SK-N-SH treated with all-trans-retinoic acid at 6 μM for 48 hours (cell line): ENCODE data around the gene MRPS34.

Experiments used
- ATAC-seq: fragments of 200-7000 bp; cut with Tn5 transposase; 3 replicates; pipeline ENCODE4 v1.9.1; 2020; ENCODE audit warnings: mild to moderate bottlenecking, moderate library complexity
- ARNTL ChIP-seq: fragments of 450-650 bp; formaldehyde crosslinking; IDR thresholded peaks from 2 replicates; pipeline ENCODE4 v1.5.0; 2020; ENCODE audit warnings: low read depth, mild to moderate bottlenecking, moderate library complexity, borderline replicate concordance
- BACH2 ChIP-seq: fragments of 250-450 bp; sonication (Bioruptor Pico); IDR thresholded peaks from 2 replicates; pipeline ENCODE4 v1.9.0; 2021; ENCODE audit warnings: mild to moderate bottlenecking, borderline replicate concordance
- CSDC2 ChIP-seq: fragments of 250-450 bp; sonication (Bioruptor Pico); IDR thresholded peaks from 2 replicates; pipeline ENCODE4 v1.5.0; 2020; ENCODE audit warnings: mild to moderate bottlenecking, moderate library complexity
- ESRRG ChIP-seq: fragments of 250-450 bp; sonication (Bioruptor Pico); IDR thresholded peaks from 2 replicates; pipeline ENCODE4 v1.6.1; 2021; ENCODE audit warnings: mild to moderate bottlenecking
- GLIS3 ChIP-seq: fragments of 250-450 bp; sonication (Bioruptor Pico); IDR thresholded peaks from 2 replicates; pipeline ENCODE4 v1.5.0; 2020; ENCODE audit warnings: mild to moderate bottlenecking, moderate library complexity
- ISL1 ChIP-seq: fragments of 250-450 bp; sonication (Bioruptor Pico); IDR thresholded peaks from 2 replicates; pipeline ENCODE4 v2.1.2; 2022; ENCODE audit warnings: mild to moderate bottlenecking, moderate library complexity
- OSR1 ChIP-seq: fragments of 250-450 bp; sonication (Bioruptor Pico); IDR thresholded peaks from 2 replicates; pipeline ENCODE4 v1.8.0; 2022; ENCODE audit warnings: moderate library complexity, mild to moderate bottlenecking, inconsistent platforms
- PPARA ChIP-seq: fragments of 250-450 bp; sonication (Bioruptor Pico); IDR thresholded peaks from 2 replicates; pipeline ENCODE4 v1.5.0; 2020; ENCODE audit warnings: mild to moderate bottlenecking, borderline replicate concordance
- RARB ChIP-seq: fragments of 250-450 bp; sonication (Bioruptor Pico); IDR thresholded peaks from 2 replicates; pipeline ENCODE4 v1.8.0; 2021; ENCODE audit warnings: mild to moderate bottlenecking, moderate library complexity
- SNAI2 ChIP-seq: fragments of 250-450 bp; sonication (Bioruptor Pico); IDR thresholded peaks from 2 replicates; pipeline ENCODE4 v1.5.0; 2020; ENCODE audit warnings: mild to moderate bottlenecking, moderate library complexity
- TCF4 ChIP-seq: fragments of 250-450 bp; sonication (Bioruptor Pico); IDR thresholded peaks from 2 replicates; pipeline ENCODE4 v1.8.0; 2021; ENCODE audit warnings: mild to moderate bottlenecking, moderate library complexity, borderline replicate concordance
- TOX ChIP-seq: fragments of 250-450 bp; sonication (Bioruptor Pico); IDR thresholded peaks from 2 replicates; pipeline ENCODE4 v1.8.0; 2021; ENCODE audit warnings: mild to moderate bottlenecking, moderate library complexity, borderline replicate concordance
- ZC3H10 ChIP-seq: fragments of 250-450 bp; sonication (Bioruptor Pico); IDR thresholded peaks from 2 replicates; pipeline ENCODE4 v1.5.1; 2021; ENCODE audit warnings: mild to moderate bottlenecking, moderate library complexity
- ZFP3 ChIP-seq: fragments of 250-450 bp; sonication (Bioruptor Pico); IDR thresholded peaks from 2 replicates; pipeline ENCODE4 v1.5.0; 2020; ENCODE audit warnings: mild to moderate bottlenecking, moderate library complexity
- ZFP30 ChIP-seq: fragments of 450-650 bp; formaldehyde crosslinking; IDR thresholded peaks from 2 replicates; pipeline ENCODE4 v1.5.0; 2022; ENCODE audit warnings: mild to moderate bottlenecking, moderate library complexity
- ZNF565 ChIP-seq: fragments of 450-650 bp; formaldehyde crosslinking; conservative IDR thresholded peaks from 2 replicates; pipeline ENCODE4 v1.5.0; 2020; ENCODE audit warnings: low read depth, mild to moderate bottlenecking, moderate library complexity
- ZNF70 ChIP-seq: fragments of 450-650 bp; formaldehyde crosslinking; IDR thresholded peaks from 2 replicates; pipeline ENCODE4 v1.5.0; 2020; ENCODE audit warnings: mild to moderate bottlenecking, moderate library complexity
- ZNF8 ChIP-seq: fragments of 450-650 bp; formaldehyde crosslinking; IDR thresholded peaks from 2 replicates; pipeline ENCODE4 v1.5.0; 2020; ENCODE audit warnings: mild to moderate bottlenecking, moderate library complexity
- TF ChIP-seq, protein P1 (sequence below): fragments of 250-450 bp; sonication (Bioruptor Pico); IDR thresholded peaks from 2 replicates; pipeline ENCODE4 v1.5.0; 2020; ENCODE audit warnings: mild to moderate bottlenecking, moderate library complexity
- TF ChIP-seq, protein P2 (sequence below): fragments of 250-450 bp; sonication (Bioruptor Pico); IDR thresholded peaks from 2 replicates; pipeline ENCODE4 v1.8.0; 2020; ENCODE audit warnings: mild to moderate bottlenecking, moderate library complexity, borderline replicate concordance
- TF ChIP-seq, protein P3 (sequence below): fragments of 250-450 bp; sonication (Bioruptor Pico); IDR thresholded peaks from 2 replicates; pipeline ENCODE4 v1.8.0; 2021; ENCODE audit warnings: low read depth, mild to moderate bottlenecking, moderate library complexity, borderline replicate concordance
- TF ChIP-seq, protein P4 (sequence below): fragments of 250-450 bp; sonication (Bioruptor Pico); IDR thresholded peaks from 2 replicates; pipeline ENCODE4 v1.5.1; 2021; ENCODE audit warnings: mild to moderate bottlenecking, moderate library complexity

The MRPS34 gene

DNA sequence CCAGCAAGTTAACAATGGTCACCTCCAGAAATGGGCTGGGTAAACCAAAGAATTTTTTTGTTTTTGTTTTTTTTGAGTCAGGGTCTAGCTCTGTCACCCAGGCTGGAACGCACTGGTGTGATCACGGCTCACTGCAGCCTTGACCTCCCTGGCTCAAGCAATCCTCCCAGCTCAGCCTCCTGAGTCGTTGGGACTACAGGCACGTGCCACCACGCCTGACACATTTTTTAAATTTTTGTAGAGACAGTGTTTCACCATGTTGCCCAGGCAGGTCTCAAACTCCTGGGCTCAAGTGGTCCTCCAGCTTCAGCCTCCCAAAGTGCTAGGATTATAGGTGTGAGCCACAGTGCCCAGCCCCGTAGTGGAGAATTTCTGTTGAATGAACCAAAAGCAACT, 7.7 kb upstream of the MRPS34 start:
- TF ChIP-seq ZFP3 (CRISPR knock-in tag) (no peak), OSR1 (CRISPR knock-in tag) (no peak), ESRRG (CRISPR knock-in tag) (no peak), RARB (no peak), TCF4 (CRISPR knock-in tag) (no peak), SNAI2 (CRISPR knock-in tag) (no peak), ZNF70 (CRISPR knock-in tag) (no peak), ISL1 (CRISPR knock-in tag) (no peak), ZNF565 (CRISPR knock-in tag) (no peak), ZNF8 (CRISPR knock-in tag) (no peak), CSDC2 (CRISPR knock-in tag) (no peak), TOX (CRISPR knock-in tag) (no peak), GLIS3 (CRISPR knock-in tag) (no peak), ZC3H10 (CRISPR knock-in tag) (no peak)
- TF ChIP-seq, protein P1, sequence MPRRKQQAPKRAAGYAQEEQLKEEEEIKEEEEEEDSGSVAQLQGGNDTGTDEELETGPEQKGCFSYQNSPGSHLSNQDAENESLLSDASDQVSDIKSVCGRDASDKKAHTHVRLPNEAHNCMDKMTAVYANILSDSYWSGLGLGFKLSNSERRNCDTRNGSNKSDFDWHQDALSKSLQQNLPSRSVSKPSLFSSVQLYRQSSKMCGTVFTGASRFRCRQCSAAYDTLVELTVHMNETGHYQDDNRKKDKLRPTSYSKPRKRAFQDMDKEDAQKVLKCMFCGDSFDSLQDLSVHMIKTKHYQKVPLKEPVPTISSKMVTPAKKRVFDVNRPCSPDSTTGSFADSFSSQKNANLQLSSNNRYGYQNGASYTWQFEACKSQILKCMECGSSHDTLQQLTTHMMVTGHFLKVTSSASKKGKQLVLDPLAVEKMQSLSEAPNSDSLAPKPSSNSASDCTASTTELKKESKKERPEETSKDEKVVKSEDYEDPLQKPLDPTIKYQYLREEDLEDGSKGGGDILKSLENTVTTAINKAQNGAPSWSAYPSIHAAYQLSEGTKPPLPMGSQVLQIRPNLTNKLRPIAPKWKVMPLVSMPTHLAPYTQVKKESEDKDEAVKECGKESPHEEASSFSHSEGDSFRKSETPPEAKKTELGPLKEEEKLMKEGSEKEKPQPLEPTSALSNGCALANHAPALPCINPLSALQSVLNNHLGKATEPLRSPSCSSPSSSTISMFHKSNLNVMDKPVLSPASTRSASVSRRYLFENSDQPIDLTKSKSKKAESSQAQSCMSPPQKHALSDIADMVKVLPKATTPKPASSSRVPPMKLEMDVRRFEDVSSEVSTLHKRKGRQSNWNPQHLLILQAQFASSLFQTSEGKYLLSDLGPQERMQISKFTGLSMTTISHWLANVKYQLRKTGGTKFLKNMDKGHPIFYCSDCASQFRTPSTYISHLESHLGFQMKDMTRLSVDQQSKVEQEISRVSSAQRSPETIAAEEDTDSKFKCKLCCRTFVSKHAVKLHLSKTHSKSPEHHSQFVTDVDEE (CRISPR knock-in tag), result no peak
- TF ChIP-seq, protein P2, sequence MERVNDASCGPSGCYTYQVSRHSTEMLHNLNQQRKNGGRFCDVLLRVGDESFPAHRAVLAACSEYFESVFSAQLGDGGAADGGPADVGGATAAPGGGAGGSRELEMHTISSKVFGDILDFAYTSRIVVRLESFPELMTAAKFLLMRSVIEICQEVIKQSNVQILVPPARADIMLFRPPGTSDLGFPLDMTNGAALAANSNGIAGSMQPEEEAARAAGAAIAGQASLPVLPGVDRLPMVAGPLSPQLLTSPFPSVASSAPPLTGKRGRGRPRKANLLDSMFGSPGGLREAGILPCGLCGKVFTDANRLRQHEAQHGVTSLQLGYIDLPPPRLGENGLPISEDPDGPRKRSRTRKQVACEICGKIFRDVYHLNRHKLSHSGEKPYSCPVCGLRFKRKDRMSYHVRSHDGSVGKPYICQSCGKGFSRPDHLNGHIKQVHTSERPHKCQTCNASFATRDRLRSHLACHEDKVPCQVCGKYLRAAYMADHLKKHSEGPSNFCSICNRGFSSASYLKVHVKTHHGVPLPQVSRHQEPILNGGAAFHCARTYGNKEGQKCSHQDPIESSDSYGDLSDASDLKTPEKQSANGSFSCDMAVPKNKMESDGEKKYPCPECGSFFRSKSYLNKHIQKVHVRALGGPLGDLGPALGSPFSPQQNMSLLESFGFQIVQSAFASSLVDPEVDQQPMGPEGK (CRISPR knock-in tag), result no peak
- TF ChIP-seq, protein P3, sequence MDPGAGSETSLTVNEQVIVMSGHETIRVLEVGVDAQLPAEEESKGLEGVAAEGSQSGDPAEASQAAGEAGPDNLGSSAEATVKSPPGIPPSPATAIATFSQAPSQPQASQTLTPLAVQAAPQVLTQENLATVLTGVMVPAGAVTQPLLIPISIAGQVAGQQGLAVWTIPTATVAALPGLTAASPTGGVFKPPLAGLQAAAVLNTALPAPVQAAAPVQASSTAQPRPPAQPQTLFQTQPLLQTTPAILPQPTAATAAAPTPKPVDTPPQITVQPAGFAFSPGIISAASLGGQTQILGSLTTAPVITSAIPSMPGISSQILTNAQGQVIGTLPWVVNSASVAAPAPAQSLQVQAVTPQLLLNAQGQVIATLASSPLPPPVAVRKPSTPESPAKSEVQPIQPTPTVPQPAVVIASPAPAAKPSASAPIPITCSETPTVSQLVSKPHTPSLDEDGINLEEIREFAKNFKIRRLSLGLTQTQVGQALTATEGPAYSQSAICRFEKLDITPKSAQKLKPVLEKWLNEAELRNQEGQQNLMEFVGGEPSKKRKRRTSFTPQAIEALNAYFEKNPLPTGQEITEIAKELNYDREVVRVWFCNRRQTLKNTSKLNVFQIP (CRISPR knock-in tag), result no peak
- TF ChIP-seq, protein P4, sequence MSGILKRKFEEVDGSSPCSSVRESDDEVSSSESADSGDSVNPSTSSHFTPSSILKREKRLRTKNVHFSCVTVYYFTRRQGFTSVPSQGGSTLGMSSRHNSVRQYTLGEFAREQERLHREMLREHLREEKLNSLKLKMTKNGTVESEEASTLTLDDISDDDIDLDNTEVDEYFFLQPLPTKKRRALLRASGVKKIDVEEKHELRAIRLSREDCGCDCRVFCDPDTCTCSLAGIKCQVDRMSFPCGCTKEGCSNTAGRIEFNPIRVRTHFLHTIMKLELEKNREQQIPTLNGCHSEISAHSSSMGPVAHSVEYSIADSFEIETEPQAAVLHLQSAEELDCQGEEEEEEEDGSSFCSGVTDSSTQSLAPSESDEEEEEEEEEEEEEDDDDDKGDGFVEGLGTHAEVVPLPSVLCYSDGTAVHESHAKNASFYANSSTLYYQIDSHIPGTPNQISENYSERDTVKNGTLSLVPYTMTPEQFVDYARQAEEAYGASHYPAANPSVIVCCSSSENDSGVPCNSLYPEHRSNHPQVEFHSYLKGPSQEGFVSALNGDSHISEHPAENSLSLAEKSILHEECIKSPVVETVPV, result no peak
- ATAC-seq, result no peak

DNA sequence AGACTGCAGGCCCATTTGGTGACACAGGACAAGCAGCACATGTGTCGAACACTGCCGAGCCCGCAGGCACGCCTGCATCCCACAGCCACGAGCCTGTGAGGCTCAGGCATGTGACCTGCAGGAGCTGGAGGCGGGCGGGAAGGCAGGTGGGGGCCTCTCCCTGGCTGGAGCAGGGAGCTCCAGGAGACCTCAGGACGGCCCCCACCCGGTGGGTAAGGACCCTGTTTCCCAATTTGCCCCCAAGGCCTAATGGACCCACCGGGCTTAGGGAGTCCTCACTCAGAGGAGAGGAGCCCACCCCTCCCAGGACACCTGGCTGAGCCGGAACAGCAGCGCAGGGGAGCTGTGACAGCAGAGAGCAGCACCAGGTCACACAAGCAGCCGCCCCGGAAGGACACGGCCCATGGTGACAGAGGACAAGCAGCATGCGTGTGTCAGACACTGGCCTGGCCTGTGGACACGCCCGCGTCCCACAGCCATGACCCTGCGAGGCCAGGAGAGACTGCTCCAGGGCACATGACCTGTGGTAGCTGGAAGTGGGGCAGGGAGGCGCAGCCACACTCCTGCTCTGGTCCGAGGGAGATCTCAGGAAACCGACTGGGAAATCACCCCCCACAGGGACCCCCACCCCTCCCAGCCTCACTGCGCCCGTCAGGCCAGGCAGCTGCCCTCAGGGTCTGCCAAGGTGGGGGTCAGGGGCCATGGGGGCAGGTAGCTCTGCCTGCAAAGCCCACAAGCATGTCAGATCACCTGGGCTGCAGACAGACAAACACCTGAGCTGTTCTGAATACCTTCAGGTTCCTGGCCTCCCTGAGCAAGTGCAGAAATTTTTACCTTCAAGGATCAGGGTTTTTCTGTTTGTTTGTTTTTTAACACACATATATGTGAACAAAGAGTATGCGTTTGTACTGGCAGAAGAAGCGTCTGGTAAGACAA, 7.1 kb upstream of the MRPS34 start:
- TF ChIP-seq, protein P4, result no peak
- no peak for TF ChIP-seq CSDC2 (CRISPR knock-in tag)
- no peak for TF ChIP-seq ESRRG (CRISPR knock-in tag)
- TF ChIP-seq, protein P3 (CRISPR knock-in tag), result no peak
- TF ChIP-seq ZNF70 (CRISPR knock-in tag), result no peak
- no peak for TF ChIP-seq PPARA (CRISPR knock-in tag)
- no peak for TF ChIP-seq ZC3H10 (CRISPR knock-in tag)
- no peak for TF ChIP-seq TCF4 (CRISPR knock-in tag)
- TF ChIP-seq TOX (CRISPR knock-in tag), result no peak
- no peak for TF ChIP-seq ARNTL
- TF ChIP-seq ZNF8 (CRISPR knock-in tag), result no peak
- TF ChIP-seq BACH2 (CRISPR knock-in tag), result no peak
- TF ChIP-seq ZFP30, result no peak
- TF ChIP-seq ZNF565 (CRISPR knock-in tag), result no peak
- ATAC-seq, result no peak
